Measurements from ENCODE around the gene APOD. TPM values are rescaled to one million over a fixed set of nuclear protein-coding genes. Genes with fewer than 3 reads are reported as not detected.

The APOD gene
- total RNA-seq, 2 donors from 2014 or later = 4.2 TPM; not detected in 1

Other genes starting within 250 kb of the APOD start
- 10 to 100 TPM; 58.0 to 74.0 TPM for gene ACAP2, start 140.9 kb downstream of the APOD start, total RNA-seq
- gene PPP1R2, start 40.6 kb downstream of the APOD start, total RNA-seq = 100 to 1,000 TPM in 1 of 2 donors, 10 to 100 TPM in 1; 78.1 to 101 TPM
- 10 to 100 TPM in 1 of 2 donors, 1 to 10 TPM in 1; 3.8 to 14.4 TPM for gene MUC20, start 137.0 kb upstream of the APOD start, total RNA-seq
- gene MUC4, start 228.0 kb upstream of the APOD start, total RNA-seq = 1 to 10 TPM; 2.4 to 3.1 TPM

Measured in activated T-helper 17 cell treated with anti-CD3 and anti-CD28 coated beads, Interleukin-2, amount 50 U/mL, for 72 hours (primary cell).